ENCODE measurements around the gene HS3ST3A1. TPM values are rescaled to one million over a fixed set of nuclear protein-coding genes. Genes with fewer than 3 reads are reported as not detected.

HS3ST3A1 gene
- total RNA-seq, 1 donor from 2014 or later = 8.8 TPM

- Mint-ChIP-seq H3K4me1 (ENCODE audit: low read depth) (peaks cover 67% of the 10 kb centered on the region), H3K27me3 (ENCODE audit: low read depth) (no peaks in the 10 kb centered on the region), H3K36me3 (ENCODE audit: low read depth) (no peaks in the 10 kb centered on the region), H3K27ac (ENCODE audit: unreplicated experiment) (peak overlapping the region; percentile 86), H3K4me3 (ENCODE audit: unreplicated experiment) (peak overlapping the region; percentile 71), H3K9me3 (ENCODE audit: low read depth) (no peaks in the 10 kb centered on the region)
- no peak for TF ChIP-seq CTCF (IDR thresholded peaks at IDR 0.05)
- no peak for DNase-seq (ENCODE audit: low spot score)
Observed at GRCh38 chr17:13599168-13599577, 2.6 kb downstream of the HS3ST3A1 start.

- Mint-ChIP-seq H3K27me3 (ENCODE audit: low read depth) (no peaks in the 10 kb centered on the region), H3K4me3 (ENCODE audit: unreplicated experiment) (peak overlapping the region; percentile 71), H3K4me1 (ENCODE audit: low read depth) (peaks cover 73% of the 10 kb centered on the region), H3K9me3 (ENCODE audit: low read depth) (no peaks in the 10 kb centered on the region), H3K27ac (ENCODE audit: unreplicated experiment) (peak overlapping the region; percentile 86), H3K36me3 (ENCODE audit: low read depth) (no peaks in the 10 kb centered on the region)
- no peak for TF ChIP-seq CTCF (IDR thresholded peaks at IDR 0.05)
- DNase-seq (ENCODE audit: low spot score) = no peak
Observed at GRCh38 chr17:13598353-13599167, 3.2 kb downstream of the HS3ST3A1 start.

GRCh38 chr17:13597723-13598347 is 3.9 kb downstream of the HS3ST3A1 start:
- Mint-ChIP-seq H3K27me3 (ENCODE audit: low read depth) (no peaks in the 10 kb centered on the region), H3K27ac (ENCODE audit: unreplicated experiment) (peak overlapping the region; percentile 86), H3K9me3 (ENCODE audit: low read depth) (no peaks in the 10 kb centered on the region), H3K36me3 (ENCODE audit: low read depth) (no peaks in the 10 kb centered on the region), H3K4me3 (ENCODE audit: unreplicated experiment) (peak overlapping the region; percentile 71), H3K4me1 (ENCODE audit: low read depth) (peaks cover 78% of the 10 kb centered on the region)
- TF ChIP-seq CTCF (IDR thresholded peaks at IDR 0.05) = peak; percentile 95
- no peak for DNase-seq (ENCODE audit: low spot score)

DNA sequence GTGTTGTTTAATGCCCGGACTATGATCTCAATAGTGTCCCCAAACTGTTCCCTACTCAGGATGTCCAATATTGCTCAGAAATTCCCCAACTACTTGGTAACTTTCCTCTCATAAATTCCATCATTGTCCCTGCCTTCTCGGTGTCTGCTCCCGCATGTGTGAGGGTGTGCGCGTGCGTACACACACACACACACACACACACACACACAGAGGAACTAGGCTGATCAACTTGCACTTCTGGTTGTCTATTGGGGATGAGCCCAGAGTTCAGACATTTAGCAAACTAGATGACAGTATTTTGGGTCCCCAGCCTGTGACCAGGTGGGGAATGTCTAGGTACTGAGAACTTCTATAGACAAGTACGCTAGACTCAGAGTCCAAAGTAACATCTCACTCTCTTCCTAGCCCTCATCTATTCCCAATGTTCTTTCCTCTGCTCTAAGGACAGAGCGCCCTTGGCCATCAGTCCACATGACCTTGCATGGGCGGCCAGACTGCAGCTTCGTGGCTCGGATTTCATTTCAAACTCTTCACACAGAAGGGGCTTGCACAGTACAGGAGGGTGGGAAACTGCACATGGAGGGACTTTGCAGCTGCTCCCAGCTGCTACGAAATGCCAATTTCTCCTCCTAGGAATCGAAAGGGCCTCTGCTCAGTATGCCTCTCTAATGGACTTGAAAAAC is 5.3 kb downstream of the HS3ST3A1 start:
- Mint-ChIP-seq H3K27me3 (ENCODE audit: low read depth) (no peaks in the 10 kb centered on the region), H3K27ac (ENCODE audit: unreplicated experiment) (peak overlapping the region; percentile 95), H3K4me3 (ENCODE audit: unreplicated experiment) (peak overlapping the region; percentile 64), H3K9me3 (ENCODE audit: low read depth) (no peaks in the 10 kb centered on the region), H3K4me1 (ENCODE audit: low read depth) (peaks cover 84% of the 10 kb centered on the region), H3K36me3 (ENCODE audit: low read depth) (no peaks in the 10 kb centered on the region)
- no peak for DNase-seq (ENCODE audit: low spot score)
- TF ChIP-seq CTCF (IDR thresholded peaks at IDR 0.05) = no peak

DNA sequence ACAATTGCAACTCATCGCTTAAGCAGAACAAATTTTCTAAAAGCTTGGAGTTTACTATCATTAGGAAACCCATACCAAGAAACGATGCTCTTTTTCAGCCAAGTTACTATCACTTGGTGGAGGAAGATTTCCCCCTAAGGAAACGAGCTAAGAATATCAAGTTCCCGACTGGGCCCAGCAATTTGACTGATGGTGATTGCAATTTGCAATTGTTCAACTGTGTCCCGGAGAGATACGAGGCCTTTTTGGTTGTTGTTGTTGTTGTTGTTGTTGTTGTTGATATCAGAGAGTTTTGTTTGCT is 6.2 kb downstream of the HS3ST3A1 start:
- Mint-ChIP-seq H3K4me1 (ENCODE audit: low read depth) (peaks cover 92% of the 10 kb centered on the region), H3K9me3 (ENCODE audit: low read depth) (no peaks in the 10 kb centered on the region), H3K27me3 (ENCODE audit: low read depth) (no peaks in the 10 kb centered on the region), H3K36me3 (ENCODE audit: low read depth) (no peaks in the 10 kb centered on the region), H3K27ac (ENCODE audit: unreplicated experiment) (peak overlapping the region; percentile 95), H3K4me3 (ENCODE audit: unreplicated experiment) (no peak overlapping the region)
- DNase-seq (ENCODE audit: low spot score) = no peak
- no peak for TF ChIP-seq CTCF (IDR thresholded peaks at IDR 0.05)
